Progenitor cell of endocrine pancreas (in vitro differentiated cells): ENCODE measurements around the gene CXCL8. TPM values are rescaled to one million over a fixed set of nuclear protein-coding genes. Genes with fewer than 3 reads are reported as not detected.

Source experiments
- DNase-seq: peaks from one replicate; pipeline ENCODE4 v3.0.0; 2021; ENCODE audit warnings: low spot score; ENCODE audit not compliant: unreplicated experiment
- H3K27ac Mint-ChIP-seq: 2 replicates; pipeline ENCODE4 v1.8.0; 2021; ENCODE audit warnings: mild to moderate bottlenecking, moderate library complexity, mixed read lengths
- H3K27me3 Mint-ChIP-seq: 2 replicates; pipeline ENCODE4 v1.8.0; 2021; ENCODE audit warnings: mixed read lengths
- H3K36me3 Mint-ChIP-seq: 2 replicates; pipeline ENCODE4 v1.8.0; 2022; ENCODE audit warnings: mixed read lengths; ENCODE audit not compliant: insufficient read depth
- H3K4me1 Mint-ChIP-seq: 2 replicates; pipeline ENCODE4 v1.8.0; 2021; ENCODE audit warnings: low read depth, mixed read lengths
- H3K4me3 Mint-ChIP-seq: 2 replicates; pipeline ENCODE4 v1.8.0; 2021; ENCODE audit warnings: low read depth, mild to moderate bottlenecking, moderate library complexity, mixed read lengths
- H3K9me3 Mint-ChIP-seq: 2 replicates; pipeline ENCODE4 v1.8.0; 2021; ENCODE audit warnings: low read depth, mixed read lengths
- CTCF ChIP-seq: fragments of 200-600 bp; sonication (generic); IDR thresholded peaks from one replicate; pipeline ENCODE4 v1.5.0; 2021; ENCODE audit warnings: antibody characterized with exemption, mild to moderate bottlenecking; ENCODE audit not compliant: unreplicated experiment
- total RNA-seq: library from RNA; stranded (reverse); gene quantifications from 2 replicates; pipeline ENCODE4 v1.2.1, GENCODE V29; 2021

Gene CXCL8
- total RNA-seq, 1 donor from 2014 or later = 0.84 TPM

DNA sequence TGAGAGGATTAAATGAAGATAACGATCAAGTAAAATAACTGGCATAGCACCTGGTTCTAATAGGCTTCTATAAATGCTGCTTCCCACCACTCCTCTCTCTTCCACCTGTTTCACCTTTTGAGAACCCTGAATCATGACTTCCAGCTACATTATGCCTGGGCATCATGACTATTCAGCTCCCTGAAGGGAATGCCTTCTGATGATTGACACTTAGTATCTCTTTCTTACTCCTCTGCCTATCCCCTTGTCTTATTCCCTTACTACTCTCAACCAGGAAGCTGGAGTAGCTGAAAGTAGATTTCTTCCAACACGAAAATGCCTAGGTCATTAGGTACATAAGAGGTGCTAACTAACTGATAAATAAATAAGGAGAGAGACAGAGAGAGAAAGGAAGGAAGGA, 24.7 kb upstream of the CXCL8 start:
- peaks cover 4% of the 10 kb centered on the region for H3K4me1 Mint-ChIP-seq
- H3K9me3 Mint-ChIP-seq = no peaks in the 10 kb centered on the region
- no peaks in the 10 kb centered on the region for H3K36me3 Mint-ChIP-seq
- H3K27me3 Mint-ChIP-seq = no peaks in the 10 kb centered on the region
- TF ChIP-seq CTCF = no peak
- no peak for DNase-seq
- no peak overlapping the region for H3K4me3 Mint-ChIP-seq
- no peak overlapping the region for H3K27ac Mint-ChIP-seq

- Mint-ChIP-seq H3K27ac (no peak overlapping the region), H3K27me3 (no peaks in the 10 kb centered on the region), H3K36me3 (no peaks in the 10 kb centered on the region), H3K9me3 (no peaks in the 10 kb centered on the region), H3K4me3 (no peak overlapping the region), H3K4me1 (no peaks in the 10 kb centered on the region)
- DNase-seq = no peak
- TF ChIP-seq CTCF = no peak
Observed at GRCh38 chr4:73718375-73719373, 21.7 kb upstream of the CXCL8 start.

DNA sequence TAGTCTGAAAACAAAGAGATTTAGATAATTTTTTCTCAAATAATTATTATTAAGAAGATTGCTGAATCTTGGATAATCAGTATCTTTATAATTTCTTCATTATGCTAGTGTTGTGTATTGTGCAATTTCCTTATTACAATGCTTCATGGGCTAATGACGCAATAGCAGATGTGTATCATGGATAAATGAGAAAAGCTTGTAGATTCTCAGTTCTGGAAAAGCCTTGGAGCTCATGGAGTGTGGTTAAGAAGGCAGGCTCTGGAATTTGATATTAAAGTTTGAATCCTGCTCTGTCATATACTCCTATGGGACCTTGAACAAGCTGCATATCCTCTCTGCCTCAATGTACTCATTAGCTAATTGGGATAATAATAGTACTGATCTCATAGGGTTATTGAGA, 18.9 kb upstream of the CXCL8 start:
- Mint-ChIP-seq H3K27ac (no peak overlapping the region), H3K9me3 (no peaks in the 10 kb centered on the region), H3K27me3 (no peaks in the 10 kb centered on the region), H3K36me3 (no peaks in the 10 kb centered on the region), H3K4me3 (no peak overlapping the region), H3K4me1 (no peaks in the 10 kb centered on the region)
- no peak for TF ChIP-seq CTCF
- DNase-seq = no peak

- DNase-seq = no peak
- Mint-ChIP-seq H3K27me3 (no peaks in the 10 kb centered on the region), H3K36me3 (no peaks in the 10 kb centered on the region), H3K4me3 (no peak overlapping the region), H3K4me1 (no peaks in the 10 kb centered on the region), H3K9me3 (no peaks in the 10 kb centered on the region), H3K27ac (no peak overlapping the region)
- no peak for TF ChIP-seq CTCF
Observed at GRCh38 chr4:73721909-73722308, 18.5 kb upstream of the CXCL8 start.

DNA sequence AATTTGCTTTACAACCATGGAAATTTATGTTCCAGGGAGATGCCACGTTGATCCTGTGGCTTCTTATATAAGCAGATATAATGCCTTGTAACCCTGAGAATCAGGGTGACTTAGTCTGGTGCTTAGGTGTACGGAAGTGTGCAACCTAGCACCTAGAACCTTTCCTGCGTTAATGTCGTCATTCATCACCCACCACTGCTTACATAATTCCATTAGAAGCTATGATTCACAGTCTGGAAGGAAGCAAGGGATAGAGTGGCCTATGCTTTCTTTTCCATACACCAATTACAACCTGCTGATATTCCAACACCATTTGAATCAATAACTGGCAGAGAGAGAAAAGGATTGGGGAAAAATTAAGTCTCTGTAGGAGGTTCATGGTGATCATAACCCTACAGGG, 17.3 kb upstream of the CXCL8 start:
- Mint-ChIP-seq H3K27ac (no peak overlapping the region), H3K4me1 (no peaks in the 10 kb centered on the region), H3K27me3 (no peaks in the 10 kb centered on the region), H3K9me3 (no peaks in the 10 kb centered on the region), H3K36me3 (no peaks in the 10 kb centered on the region), H3K4me3 (no peak overlapping the region)
- DNase-seq = no peak
- TF ChIP-seq CTCF = no peak
